ENCODE data around the gene PLCD1.

The PLCD1 gene

DNA sequence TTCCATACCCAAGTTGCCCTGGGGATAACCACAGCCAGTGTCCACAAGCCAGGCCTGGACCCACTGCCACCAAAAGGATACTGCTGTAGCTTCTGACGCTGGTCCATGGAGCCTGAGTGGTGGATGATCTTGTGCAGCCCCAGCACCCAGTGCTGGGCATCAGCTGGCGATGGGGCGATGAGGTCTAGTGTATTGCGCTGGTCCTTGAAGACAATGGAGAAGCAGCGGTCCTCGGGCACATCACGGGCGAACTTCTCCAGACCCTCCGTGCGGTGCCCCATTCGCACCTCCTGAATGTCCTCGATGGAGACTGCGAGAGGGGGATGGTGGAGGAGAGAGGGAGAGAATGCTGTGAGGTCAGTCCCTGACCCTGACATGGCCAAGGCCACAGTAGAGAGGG is 13.0 kb downstream of the PLCD1 start:
- H3K4me3 ChIP-seq (ENCODE audit: low read length), result no peak overlapping the region
- TF ChIP-seq ZNF274 (IDR thresholded peaks at IDR 0.05; ENCODE audit: low read depth, low read length), result no peak

DNA sequence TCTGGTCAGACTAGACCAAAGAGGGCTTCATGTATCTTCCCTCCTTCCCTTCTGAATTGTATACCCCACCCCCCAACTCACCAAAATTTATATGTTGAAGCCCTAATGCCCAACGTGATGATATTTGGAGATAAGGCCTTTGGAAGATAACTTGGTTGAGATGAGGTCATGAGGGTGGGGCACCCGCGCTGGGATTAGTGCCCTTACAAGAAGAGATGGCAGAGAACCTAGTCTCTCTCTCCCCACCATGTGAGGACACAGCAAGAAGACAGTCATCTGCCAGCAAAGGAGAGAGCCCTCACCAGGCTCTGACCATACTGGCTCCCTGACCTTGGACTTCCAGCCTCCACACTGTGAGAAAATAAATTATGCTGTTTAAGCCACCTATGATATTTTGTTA is 13.5 kb downstream of the PLCD1 start:
- no peak overlapping the region for H3K4me3 ChIP-seq (ENCODE audit: low read length)
- TF ChIP-seq ZNF274 (IDR thresholded peaks at IDR 0.05; ENCODE audit: low read depth, low read length), result no peak

DNA sequence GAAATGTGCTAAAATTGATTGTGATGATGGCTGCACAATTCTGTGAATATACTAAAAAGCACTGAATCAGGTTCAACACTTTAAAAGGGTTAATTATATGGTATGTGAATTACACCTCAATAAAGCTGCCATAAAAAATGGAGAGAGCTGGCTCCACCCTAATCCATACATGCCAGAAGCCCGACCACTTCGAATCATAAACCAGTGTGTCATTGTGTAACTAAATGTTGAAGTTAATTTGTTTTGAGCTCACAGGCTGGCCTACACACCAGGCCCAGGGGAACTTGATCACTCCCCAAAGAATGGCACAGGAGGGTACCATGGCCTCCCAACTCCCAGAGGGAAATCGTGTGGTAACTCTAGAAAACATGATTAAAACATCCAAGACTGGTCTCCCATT is 14.0 kb downstream of the PLCD1 start:
- H3K4me3 ChIP-seq (ENCODE audit: low read length), result no peak overlapping the region
- TF ChIP-seq ZNF274 (IDR thresholded peaks at IDR 0.05; ENCODE audit: low read depth, low read length), result no peak

DNA sequence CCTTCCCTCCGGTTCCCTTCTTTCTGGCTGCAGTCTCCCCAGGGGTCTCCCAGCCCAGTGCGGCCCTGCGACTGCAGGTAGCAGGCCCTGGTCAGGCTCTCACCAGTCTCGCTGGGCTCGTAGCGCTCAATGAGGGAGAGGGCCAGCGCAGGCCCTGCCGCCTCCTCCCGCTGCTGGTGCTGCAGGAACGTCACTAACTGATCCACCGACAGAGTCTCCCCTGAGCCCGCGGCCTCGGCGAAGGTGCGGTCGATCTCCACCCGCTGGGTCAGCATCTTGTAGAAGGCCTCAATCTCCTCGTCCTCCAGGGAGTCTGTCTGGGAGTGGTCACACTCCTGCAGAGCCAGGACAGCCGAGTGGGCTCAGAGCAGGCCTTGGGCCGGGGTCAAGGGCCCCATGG is 18.3 kb downstream of the PLCD1 start:
- TF ChIP-seq ZNF274 (IDR thresholded peaks at IDR 0.05; ENCODE audit: low read depth, low read length), result no peak
- no peak overlapping the region for H3K4me3 ChIP-seq (ENCODE audit: low read length)

DNA sequence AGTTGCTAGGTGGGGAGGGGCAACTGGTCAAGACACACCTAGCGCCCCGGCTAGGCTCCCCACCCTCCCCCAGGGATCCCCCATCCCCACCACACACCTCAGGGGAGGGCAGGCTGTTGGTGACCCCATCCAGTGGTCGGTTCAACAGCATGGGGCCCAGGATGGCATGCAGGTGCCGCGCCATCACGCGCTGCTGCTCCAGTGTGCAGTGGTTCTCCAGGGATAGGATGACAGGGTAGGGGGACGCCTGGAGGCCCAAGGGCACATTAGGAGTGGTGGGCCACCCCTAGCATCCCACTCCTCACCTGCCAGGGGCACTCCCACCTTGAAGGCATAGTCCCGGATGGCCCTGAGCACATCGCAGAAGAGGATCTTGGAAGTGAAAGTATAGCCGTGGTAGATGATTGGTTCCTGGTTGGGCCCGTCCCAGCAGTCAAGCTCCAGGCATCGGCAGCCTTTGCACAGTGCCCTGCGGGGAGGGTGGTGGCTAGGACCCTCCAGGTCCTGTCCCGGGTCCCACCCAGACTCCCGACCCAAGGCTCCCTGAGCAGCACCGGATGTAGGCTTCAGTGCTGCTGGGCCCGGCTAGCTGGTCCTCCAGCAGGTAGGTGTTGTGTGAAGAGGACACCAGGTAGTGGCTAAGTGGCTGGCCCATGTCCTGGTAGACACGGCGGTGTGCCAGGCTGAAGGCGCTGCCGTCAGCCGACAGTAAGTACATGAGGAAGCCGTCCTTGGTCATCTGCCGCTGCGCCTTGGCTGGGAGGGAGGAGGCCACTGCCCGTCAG is 19.4 kb downstream of the PLCD1 start:
- no peak overlapping the region for H3K4me3 ChIP-seq (ENCODE audit: low read length)
- no peak for TF ChIP-seq ZNF274 (IDR thresholded peaks at IDR 0.05; ENCODE audit: low read depth, low read length)

DNA sequence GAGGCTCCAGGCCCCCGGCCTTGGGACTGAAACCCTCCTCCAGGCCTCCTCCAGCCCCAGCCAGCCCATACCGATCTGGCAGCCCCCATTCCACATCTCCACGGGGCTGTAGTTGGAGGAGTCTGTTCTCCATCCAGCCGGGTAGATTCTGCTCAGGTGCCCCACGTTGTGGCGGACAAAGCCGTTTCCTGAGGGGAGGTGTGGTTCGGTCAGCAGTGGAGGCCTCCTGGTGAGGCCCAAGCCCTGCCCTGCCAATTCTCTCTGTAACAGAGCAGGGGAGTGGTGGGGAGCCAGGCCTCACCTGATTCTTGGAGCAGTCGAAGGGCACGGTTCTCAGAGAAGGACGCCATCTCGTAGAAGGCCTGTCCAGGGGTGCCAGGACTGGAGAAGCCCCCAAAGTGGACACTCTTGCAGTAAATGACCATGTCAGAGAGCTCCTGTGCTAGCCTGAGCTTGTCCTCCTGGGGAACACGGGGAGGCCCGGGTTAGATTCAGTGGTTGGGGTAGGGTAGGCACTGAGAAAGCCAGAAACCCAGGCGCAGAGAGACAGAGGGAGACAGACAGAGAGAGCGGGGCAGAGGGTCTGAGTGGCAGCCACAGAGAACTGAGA is 20.4 kb downstream of the PLCD1 start:
- no peak for TF ChIP-seq ZNF274 (IDR thresholded peaks at IDR 0.05; ENCODE audit: low read depth, low read length)
- no peak overlapping the region for H3K4me3 ChIP-seq (ENCODE audit: low read length)

DNA sequence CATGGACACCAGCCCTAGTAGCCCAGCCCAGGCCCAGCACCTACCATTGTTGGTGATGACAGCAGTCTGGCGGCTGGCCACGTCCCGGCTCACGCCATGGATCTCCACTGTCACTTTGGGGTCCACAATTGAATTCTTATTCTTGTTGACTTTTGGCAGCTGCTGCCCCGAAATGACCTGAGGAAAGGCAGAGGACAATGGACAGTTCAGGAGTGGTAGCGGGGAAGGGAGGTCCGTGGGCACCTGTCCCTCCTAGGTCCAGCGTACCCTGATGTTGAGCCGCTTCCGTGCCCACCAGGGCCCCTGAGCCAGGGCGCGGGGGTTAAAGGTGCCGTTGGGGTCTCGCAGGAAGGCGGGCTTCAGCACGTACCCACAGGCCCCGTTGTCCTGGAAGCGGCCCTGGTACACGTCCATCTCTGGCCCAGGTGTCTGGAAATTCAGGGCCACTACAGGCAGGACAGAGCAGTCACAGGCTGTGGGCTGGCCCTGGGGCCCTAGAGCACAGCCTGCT is 21.2 kb downstream of the PLCD1 start:
- H3K4me3 ChIP-seq (ENCODE audit: low read length), result no peak overlapping the region
- no peak for TF ChIP-seq ZNF274 (IDR thresholded peaks at IDR 0.05; ENCODE audit: low read depth, low read length)

DNA sequence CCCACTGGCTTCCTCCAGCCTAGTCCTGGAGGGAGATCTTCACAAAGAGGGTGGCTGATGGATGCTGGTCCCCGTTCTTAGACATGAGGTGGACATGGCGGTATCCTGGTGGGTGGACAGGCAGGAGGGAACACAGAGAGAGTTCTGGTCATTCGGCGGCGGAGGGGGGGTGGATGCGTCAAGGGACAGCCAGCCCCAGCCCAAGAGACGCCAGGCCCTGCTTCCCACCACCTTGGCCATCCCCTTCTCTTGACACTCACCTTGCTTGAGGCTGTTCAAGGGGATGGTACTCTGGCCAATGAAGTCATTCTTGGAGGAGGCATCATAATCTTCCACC is 21.7 kb downstream of the PLCD1 start:
- no peak for TF ChIP-seq ZNF274 (IDR thresholded peaks at IDR 0.05; ENCODE audit: low read depth, low read length)
- no peak overlapping the region for H3K4me3 ChIP-seq (ENCODE audit: low read length)

DNA sequence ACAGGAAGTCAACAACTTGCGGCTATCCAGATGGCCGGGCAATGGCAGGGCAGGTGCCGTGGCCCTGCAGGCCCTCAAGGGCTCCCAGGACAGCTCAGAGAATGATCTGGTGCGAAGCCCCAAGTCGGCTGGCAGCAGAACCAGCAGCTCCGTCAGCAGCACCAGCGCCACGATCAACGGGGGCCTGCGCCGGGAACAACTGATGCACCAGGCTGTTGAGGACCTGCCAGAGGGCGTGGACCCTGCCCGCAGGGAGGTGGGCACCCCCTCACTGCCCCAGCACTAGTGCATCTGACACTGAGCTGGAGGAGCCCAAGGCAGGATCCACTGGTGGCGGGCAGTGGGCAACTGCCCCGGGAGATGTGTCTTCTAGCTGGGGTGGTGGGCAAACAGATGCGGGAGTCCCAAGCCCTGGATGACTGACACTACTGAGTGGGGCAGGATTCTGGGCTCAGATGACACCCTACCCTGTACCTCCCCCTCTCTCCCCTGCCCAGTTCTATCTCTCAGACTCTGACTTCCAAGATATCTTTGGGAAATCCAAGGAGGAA is 22.9 kb downstream of the PLCD1 start:
- no peak for TF ChIP-seq ZNF274 (IDR thresholded peaks at IDR 0.05; ENCODE audit: low read depth, low read length)
- H3K4me3 ChIP-seq (ENCODE audit: low read length), result no peak overlapping the region

DNA sequence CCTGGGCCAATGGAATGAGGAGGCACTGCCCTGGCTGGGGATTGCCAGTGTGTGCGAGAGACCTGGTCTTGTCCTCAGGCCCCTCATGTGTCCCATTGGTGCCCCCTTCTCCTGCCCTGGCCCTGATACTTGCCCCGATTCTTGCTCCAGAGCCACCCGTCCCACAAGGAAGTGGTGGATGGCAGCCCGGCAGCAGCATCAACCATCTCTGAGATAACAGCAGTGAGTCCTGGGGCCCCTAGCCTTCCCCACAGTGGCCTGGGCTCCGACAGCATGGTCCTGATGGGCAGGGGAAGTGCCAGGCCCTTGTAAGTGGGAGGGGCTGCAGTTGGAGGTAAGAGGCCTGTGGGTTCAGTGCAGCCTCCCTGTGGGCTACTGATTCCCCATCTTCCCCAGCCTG is 23.4 kb downstream of the PLCD1 start:
- TF ChIP-seq ZNF274 (IDR thresholded peaks at IDR 0.05; ENCODE audit: low read depth, low read length), result no peak
- H3K4me3 ChIP-seq (ENCODE audit: low read length), result no peak overlapping the region

DNA sequence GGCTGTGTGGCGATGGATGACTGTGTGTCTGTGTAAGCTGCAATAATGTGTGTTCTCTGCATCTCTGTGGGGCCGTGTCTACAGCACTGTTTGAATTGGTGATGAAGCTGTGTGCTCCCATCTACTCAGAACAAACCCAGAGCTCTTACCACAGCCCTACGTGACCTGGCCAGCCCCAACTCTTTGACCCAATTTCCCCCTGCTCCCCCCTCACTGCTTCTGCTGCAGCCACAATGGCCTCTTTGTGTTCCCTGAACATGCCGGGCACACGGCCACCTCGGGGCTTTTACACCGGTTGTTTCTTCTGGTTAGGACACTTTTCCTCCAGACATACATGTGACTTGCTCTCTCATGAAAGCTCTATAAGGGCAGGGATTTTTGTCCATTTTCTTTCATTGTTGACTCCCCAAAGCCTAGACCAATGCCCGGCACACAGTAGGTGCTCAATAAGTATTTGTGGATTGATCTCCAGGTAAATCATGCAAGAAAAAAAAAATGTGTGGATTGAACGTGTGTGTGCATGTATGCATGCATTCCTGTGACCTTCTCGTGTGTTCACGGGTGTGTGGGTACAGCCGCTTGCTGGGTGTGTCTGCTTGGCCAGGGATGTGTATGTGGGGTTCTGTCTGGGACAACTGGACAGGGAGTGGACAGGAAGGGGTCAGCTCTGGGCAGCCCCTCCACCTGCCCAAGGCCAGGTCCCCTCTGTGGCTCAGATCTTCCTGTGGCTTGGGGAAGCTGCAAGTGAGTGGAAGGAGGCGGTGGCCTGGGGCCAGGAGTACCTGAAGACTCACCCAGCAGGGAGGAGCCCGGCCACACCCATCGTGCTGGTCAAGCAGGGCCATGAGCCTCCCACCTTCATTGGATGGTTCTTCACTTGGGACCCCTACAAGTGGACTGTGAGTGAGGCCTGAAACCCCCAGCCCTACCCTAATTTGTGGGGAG is 24.1 kb downstream of the PLCD1 start:
- TF ChIP-seq ZNF274 (IDR thresholded peaks at IDR 0.05; ENCODE audit: low read depth, low read length), result no peak
- H3K4me3 ChIP-seq (ENCODE audit: low read length), result no peak overlapping the region

DNA sequence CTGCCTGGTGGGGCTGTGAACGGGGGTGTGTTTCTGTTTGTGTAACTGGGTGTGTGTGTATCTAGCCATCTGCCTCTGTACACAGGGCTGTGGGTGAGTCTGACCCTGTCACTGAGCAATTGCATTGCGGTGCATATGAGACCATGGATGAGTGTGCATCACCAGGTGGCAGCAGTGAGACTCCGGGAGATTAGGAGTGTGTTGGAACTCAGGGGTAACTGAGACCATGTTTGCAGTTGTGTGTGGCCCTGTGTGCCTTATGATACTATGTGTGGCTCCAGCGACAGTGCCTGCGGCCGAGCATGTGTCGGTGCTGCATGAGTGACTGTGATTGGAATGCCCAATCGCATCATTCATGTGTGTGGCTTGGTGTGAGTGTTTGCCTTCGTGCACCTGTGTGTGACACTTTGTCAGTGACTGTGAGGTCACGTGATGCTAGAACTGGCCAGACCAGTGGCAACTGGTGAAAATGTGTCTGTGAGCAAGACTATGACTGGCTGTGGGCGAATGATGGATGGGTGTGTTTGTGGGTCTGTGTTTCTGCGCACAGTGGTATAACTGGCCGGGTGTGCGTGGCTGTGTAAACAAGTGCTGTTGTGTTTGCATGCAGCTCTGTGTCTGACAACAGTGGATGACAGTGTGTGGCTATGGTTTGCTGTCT is 24.9 kb downstream of the PLCD1 start:
- H3K4me3 ChIP-seq (ENCODE audit: low read length), result no peak overlapping the region
- no peak for TF ChIP-seq ZNF274 (IDR thresholded peaks at IDR 0.05; ENCODE audit: low read depth, low read length)

DNA sequence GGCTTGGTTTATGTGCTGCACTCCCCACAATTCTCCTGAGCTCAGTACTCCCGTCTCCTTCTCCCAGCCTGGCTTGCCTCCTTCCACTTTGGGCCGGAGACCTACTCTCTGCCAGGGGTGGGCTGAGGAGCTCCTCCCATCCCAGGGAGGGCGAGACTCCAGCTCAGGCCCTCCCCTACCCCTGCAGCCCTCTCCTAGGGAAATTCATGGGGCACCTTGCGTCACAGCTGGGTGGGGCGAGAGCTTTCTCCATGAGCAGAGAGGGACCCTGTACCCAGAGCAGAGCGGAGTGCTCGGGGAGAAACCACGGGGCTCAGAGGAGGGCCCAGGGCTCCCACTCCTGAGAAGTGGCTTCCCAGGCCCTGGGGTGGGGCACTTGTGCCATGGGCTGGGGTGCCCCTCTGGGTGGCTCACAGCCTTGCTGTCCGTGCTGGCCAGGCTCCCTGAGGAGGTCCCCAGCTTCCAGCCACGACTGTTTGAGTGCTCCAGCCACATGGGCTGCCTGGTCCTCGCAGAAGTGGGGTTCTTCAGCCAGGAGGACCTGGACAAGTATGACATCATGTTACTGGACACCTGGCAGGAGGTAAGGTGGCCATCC is 25.5 kb downstream of the PLCD1 start:
- no peak for TF ChIP-seq ZNF274 (IDR thresholded peaks at IDR 0.05; ENCODE audit: low read depth, low read length)
- H3K4me3 ChIP-seq (ENCODE audit: low read length), result no peak overlapping the region
